Activated naive CD4-positive, alpha-beta T cell treated with anti-CD3 and anti-CD28 coated beads, Interleukin-2, amount 50 U/mL, for 16 hours (primary cell): ENCODE data around the gene ZFYVE28.
A peak's percentile ranks its signal among the peaks of the same experiment; 100 is the strongest.

Experiments
- DNase-seq: peaks from one replicate; pipeline ENCODE4 v3.0.0-alpha.2; 2020

The ZFYVE28 gene

GRCh38 chr4:2428496-2429213 is 10.2 kb upstream of the ZFYVE28 start:
- no peak for DNase-seq

GRCh38 chr4:2427383-2428334 is 9.2 kb upstream of the ZFYVE28 start:
- DNase-seq, result no peak

- no peak for DNase-seq
These were observed 8.3 kb upstream of the ZFYVE28 start for GRCh38 chr4:2426711-2427275.

- no peak for DNase-seq
These were observed 7.6 kb upstream of the ZFYVE28 start for GRCh38 chr4:2426069-2426397.

DNA sequence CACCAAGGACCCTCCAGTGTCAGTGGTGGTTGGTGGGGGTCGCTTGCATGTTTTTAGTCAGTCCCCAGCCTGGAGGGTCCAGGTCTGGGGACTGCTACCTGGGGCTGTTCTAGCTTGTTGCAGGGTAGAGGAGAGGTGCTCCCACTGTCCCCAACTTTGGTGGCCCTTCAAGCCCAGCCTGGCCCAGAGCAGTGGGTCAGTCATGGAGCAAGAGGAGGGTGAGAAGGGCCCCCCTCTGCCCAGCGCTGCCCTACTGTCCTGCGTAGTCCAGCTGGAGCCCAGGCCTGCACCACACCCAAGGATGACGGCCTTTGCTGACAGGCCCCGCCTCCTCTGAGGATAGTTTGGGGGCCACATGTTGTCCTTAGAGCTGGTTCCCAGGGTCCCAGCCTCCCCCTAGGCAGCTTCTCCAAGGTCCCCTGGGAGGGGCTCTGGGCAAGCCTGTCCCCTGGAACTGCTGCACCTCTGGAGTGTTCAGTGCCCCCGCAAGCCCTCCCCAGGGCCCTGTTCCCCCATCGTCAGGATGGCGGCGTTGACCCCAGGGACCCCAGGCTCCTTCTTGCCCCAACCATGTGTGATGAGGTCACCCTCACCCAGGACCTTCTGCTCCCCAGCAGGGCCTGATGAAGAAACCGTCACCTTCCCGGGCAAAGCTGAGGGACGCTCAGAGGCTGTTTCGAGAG is 7.1 kb upstream of the ZFYVE28 start:
- no peak for DNase-seq

- DNase-seq, result no peak
These were observed 6.1 kb upstream of the ZFYVE28 start for GRCh38 chr4:2424581-2424980.

- DNase-seq, result no peak
These were observed 5.2 kb upstream of the ZFYVE28 start for GRCh38 chr4:2423695-2424094.

- no peak for DNase-seq
These were observed 4.6 kb upstream of the ZFYVE28 start for GRCh38 chr4:2423066-2423465.

- no peak for DNase-seq
These were observed 3.5 kb upstream of the ZFYVE28 start for GRCh38 chr4:2421928-2422327.

DNA sequence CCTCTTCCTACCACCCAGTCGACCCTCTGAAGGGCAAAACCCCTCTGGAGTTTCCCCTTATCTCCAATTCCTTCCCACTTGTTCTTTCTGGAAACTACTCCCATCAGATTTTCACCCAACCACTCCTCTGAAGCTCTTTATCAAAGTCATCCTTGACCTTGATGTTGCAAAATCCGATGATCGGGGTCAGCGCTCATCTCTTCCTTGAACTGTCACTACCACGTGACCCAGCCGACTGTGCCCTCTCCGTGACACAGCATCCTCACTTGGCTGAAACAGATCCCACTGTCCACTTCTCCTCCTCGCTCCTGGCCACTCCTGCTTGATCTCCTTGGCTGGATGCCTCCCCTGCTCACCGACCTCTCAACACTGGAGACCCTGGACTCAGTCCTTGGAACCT is 1.4 kb upstream of the ZFYVE28 start:
- no peak for DNase-seq

GRCh38 chr4:2418650-2419571 is 466 bp upstream of the ZFYVE28 start, which contains the start of gene CFAP99:
Gene CFAP99, plus strand, starts transcription at chr4:2418955.
- DNase-seq, result peak; percentile 98

DNA sequence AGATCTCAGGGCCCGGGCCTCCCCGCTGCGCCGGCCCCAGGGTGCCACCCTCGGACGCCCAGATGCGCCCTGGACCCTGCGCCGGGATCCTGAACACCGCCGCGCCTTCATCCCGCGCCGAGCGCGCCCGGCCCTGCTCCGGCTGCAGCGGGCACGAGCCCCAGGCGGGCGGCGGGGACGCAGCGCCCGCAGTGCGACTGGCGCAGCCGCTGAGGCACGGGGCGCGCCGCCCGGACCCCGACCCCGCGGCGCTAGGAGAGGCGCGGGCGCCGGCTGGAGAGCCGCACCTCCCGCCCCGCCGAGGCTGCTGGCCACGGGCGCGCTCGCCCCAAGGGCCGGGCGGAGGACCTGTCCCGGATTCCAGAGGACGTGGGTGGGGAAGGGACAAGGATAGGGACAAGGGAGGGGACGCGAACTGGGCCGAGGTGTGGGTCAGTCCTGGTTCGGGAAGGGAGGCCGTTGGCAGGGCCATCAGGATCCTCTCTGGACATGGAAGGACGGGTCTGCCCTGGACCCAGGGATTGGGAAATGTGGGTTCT is 1.1 kb downstream of the ZFYVE28 start:
- DNase-seq, result no peak

GRCh38 chr4:2416564-2417225 is 1.8 kb downstream of the ZFYVE28 start:
- peak; percentile 32 for DNase-seq

DNA sequence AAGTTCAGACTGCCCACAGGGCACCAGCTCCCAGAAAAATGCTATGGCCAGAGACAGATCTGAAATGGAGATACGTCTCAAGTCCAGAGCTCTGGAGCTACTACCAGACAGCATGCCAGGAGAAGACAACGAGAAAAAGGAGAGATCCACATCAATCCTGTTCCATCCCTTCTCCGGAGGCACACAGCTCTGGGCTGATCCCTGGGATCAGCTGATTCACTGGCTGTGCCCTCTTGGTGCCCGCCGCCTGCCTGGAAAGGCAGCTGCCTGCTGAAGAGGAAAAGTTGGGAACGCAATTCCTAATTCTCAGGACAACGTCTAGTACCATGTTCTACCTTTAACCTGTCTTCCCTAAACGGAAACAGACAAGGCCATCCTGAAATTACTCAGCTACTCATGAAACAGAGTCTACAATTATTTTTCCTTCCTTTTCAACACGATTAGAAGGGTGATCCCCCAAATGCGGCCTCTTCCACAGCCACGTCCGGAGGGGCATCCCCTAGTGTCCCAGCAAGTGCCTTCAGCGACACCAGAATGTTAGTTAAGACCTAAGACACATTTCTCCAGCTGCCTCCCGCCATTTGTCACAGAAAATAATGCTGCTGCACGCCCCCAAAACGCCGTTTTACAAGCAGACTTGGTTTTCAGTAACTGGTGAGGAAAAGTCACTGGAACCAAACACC is 2.4 kb downstream of the ZFYVE28 start:
- no peak for DNase-seq

- no peak for DNase-seq
These were observed 3.2 kb downstream of the ZFYVE28 start for GRCh38 chr4:2415213-2415612.

DNA sequence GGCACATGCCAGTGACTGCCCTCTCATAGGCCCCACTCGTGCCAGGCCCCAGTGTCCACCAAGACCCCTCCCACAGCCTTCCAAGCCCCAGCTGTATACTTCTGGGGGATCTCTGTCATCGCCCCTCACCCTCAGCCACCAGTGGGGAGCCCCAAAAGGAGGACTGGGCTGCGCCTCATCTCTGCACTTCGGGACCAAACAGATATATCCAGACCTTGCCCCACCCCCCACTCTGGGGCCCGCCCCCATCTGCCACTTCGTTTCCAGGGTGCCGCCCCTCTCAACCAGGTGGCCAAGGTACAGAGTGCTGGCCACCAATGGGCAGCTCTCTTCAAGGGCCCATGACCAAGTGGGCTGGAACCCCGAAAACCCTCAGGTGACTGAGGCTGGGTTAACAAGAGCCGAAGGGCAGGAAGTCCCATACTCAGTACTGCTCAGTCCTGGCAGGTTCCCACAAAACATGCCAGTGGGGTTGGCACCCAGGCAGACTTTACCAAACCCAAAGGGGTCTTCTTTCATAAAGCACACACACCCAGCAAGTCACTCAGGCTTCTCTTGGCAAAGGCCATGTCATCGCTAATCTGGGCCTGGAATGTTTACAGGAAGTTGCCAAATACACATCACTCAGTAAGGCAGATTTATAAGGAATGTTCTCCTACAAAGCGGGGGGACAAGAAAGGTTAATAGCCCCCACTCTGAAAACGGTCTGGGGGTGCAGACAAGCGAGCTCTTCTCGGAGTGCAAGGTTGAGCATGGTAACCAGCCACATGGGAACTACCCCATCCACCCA is 4.4 kb downstream of the ZFYVE28 start:
- DNase-seq, result no peak

DNA sequence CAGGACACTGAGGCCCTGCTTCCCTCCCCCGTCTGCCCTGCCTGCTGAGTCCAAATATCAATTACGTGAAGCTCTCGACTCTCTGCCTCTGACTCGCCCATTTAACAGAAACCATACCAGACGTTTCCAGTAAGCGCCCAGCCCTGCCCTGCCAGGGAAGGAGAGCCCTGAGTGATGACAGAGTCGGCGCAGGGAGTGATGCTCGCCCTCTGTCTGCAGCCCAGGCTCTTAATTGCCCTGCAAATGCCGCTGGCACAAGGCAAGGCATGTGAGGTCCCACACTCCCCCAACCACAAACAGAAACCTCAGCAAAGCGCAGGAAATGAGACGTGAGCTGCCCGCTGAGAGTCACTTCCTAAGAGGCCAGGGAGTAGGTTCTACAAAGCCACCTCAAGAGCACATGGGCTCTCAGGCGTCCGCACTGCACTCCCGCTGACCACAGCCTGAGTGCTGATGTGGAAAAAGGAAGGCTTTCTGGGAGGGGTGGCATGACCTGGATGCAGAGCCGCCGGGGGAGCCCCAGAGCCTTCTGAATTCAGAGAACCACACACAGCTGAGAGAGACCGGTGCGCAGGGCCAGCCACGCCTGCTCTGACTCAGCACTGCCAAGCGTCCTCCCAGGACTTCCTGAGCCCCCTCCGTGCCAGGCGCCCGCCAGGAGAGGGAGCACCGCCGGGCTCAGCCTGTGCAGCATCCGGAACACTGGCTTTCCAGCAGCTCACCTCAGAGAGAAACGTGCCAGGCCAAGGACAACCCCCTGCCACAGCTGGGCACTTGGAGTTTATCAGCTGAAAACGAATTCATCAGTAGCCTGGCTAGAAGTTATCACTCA is 5.3 kb downstream of the ZFYVE28 start:
- DNase-seq, result peak; percentile 65

DNA sequence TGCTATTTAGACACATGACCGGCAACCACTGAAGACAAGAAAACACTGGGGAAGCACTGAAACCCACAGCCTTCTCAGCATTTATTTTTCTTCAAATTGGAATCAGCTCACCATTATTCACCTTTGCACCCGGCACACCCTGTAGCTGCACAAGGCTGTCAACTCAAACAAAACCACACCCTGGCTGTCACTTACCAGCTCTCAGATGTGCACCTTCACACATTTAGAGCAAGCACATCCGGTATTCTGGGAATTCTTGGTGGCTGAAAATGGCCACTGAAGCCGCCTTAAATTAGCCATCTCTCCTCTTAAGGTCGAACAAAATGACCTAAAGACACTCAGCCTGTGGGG is 5.9 kb downstream of the ZFYVE28 start:
- DNase-seq, result peak; percentile 46
